GM15510 (cell line): ENCODE data around the gene FLII.

Experiments used
- POLR2A ChIP-seq: IDR thresholded peaks from 3 replicates; pipeline ENCODE4 v1.6.1; 2011; ENCODE audit warnings: borderline replicate concordance; ENCODE audit not compliant: insufficient read length; ENCODE audit errors: extremely low read depth

The FLII gene

GRCh38 chr17:18250259-18250658, 8.3 kb downstream of the FLII start:
- TF ChIP-seq POLR2A, result no peak

- TF ChIP-seq POLR2A, result no peak
Observed at GRCh38 chr17:18248811-18249210, 9.7 kb downstream of the FLII start.

- no peak for TF ChIP-seq POLR2A
Observed at GRCh38 chr17:18248300-18248731, 10.2 kb downstream of the FLII start.

- no peak for TF ChIP-seq POLR2A
Observed at GRCh38 chr17:18247613-18248001, 10.9 kb downstream of the FLII start.

- TF ChIP-seq POLR2A, result no peak
Observed at GRCh38 chr17:18246880-18247612, 11.5 kb downstream of the FLII start.

GRCh38 chr17:18246109-18246725, 12.3 kb downstream of the FLII start:
- TF ChIP-seq POLR2A, result no peak

- no peak for TF ChIP-seq POLR2A
Observed at GRCh38 chr17:18245038-18245776, 13.3 kb downstream of the FLII start.

- no peak for TF ChIP-seq POLR2A
Observed at GRCh38 chr17:18241229-18241871, 17.2 kb downstream of the FLII start.

GRCh38 chr17:18240449-18240848, 18.1 kb downstream of the FLII start:
- no peak for TF ChIP-seq POLR2A

- no peak for TF ChIP-seq POLR2A
Observed at GRCh38 chr17:18238299-18238698, 20.2 kb downstream of the FLII start.

- no peak for TF ChIP-seq POLR2A
Observed at GRCh38 chr17:18237461-18237860, 21.1 kb downstream of the FLII start.

- TF ChIP-seq POLR2A, result no peak
Observed at GRCh38 chr17:18236494-18236893, 22.0 kb downstream of the FLII start.

GRCh38 chr17:18235743-18236256, 22.7 kb downstream of the FLII start:
- TF ChIP-seq POLR2A, result no peak

GRCh38 chr17:18234853-18235380, 23.6 kb downstream of the FLII start:
- TF ChIP-seq POLR2A, result no peak
